Astrocyte (in vitro differentiated cells and primary cell): ENCODE results near the gene OMG. TPM values are rescaled to one million over a fixed set of nuclear protein-coding genes. Genes with fewer than 3 reads are reported as not detected.

Experiments
- DNase-seq: peaks from one replicate; pipeline ENCODE4 v3.0.0-alpha.2; 2010; ENCODE audit warnings: low read depth
- FAIRE-seq: peaks from 2 replicates; lab custom pipeline; 2011; peaks lifted over from hg19 to GRCh38; lab: Jason Lieb, UNC
- H2AFZ ChIP-seq: 2 replicates; pipeline ENCODE4 v1.6.0; 2012; ENCODE audit warnings: low read depth, low read length, inconsistent platforms
- H3K27ac ChIP-seq: 2 replicates; pipeline ENCODE4 v1.5.1; 2011; ENCODE audit warnings: low read depth, low read length, inconsistent platforms
- H3K27me3 ChIP-seq: 2 replicates; pipeline ENCODE4 v1.6.0; 2011; ENCODE audit warnings: low read length, inconsistent platforms; ENCODE audit not compliant: insufficient read depth
- H3K36me3 ChIP-seq: 2 replicates; pipeline ENCODE4 v1.5.1; 2011; ENCODE audit warnings: low read length, inconsistent platforms; ENCODE audit not compliant: insufficient read depth
- H3K4me1 ChIP-seq: 2 replicates; pipeline ENCODE4 v1.5.1; 2011; ENCODE audit warnings: low read length, inconsistent platforms; ENCODE audit not compliant: insufficient read depth
- H3K4me2 ChIP-seq: 2 replicates; pipeline ENCODE4 v1.6.0; 2012; ENCODE audit warnings: low read length, inconsistent platforms
- H3K4me3 ChIP-seq: 2 replicates; pipeline ENCODE4 v1.5.1; 2011; ENCODE audit warnings: low read depth, mild to moderate bottlenecking, low read length, inconsistent platforms; ENCODE audit not compliant: insufficient read depth
- H3K79me2 ChIP-seq: 2 replicates; pipeline ENCODE4 v1.6.0; 2012; ENCODE audit warnings: mild to moderate bottlenecking, low read length, inconsistent platforms; ENCODE audit not compliant: insufficient read depth
- H3K9ac ChIP-seq: 2 replicates; pipeline ENCODE4 v1.6.0; 2012; ENCODE audit warnings: mild to moderate bottlenecking, low read length, inconsistent platforms
- H3K9me3 ChIP-seq: 2 replicates; pipeline ENCODE4 v1.5.1; 2012; ENCODE audit warnings: low read depth, mild to moderate bottlenecking, low read length, inconsistent platforms; ENCODE audit not compliant: insufficient read depth
- H4K20me1 ChIP-seq: 2 replicates; pipeline ENCODE4 v1.6.0; 2012; ENCODE audit warnings: low read length, inconsistent platforms; ENCODE audit not compliant: insufficient read depth
- H3K27ac Mint-ChIP-seq: one replicate; pipeline ENCODE4 v1.8.0; 2021; ENCODE audit warnings: mild to moderate bottlenecking, mixed read lengths; ENCODE audit not compliant: unreplicated experiment
- H3K27me3 Mint-ChIP-seq: one replicate; pipeline ENCODE4 v1.8.0; 2021; ENCODE audit warnings: low read depth, mixed read lengths; ENCODE audit not compliant: unreplicated experiment
- H3K36me3 Mint-ChIP-seq: one replicate; pipeline ENCODE4 v1.8.0; 2021; ENCODE audit warnings: low read depth, mixed read lengths; ENCODE audit not compliant: unreplicated experiment
- H3K4me1 Mint-ChIP-seq: one replicate; pipeline ENCODE4 v1.8.0; 2021; ENCODE audit warnings: low read depth, mixed read lengths; ENCODE audit not compliant: unreplicated experiment
- H3K4me3 Mint-ChIP-seq: one replicate; pipeline ENCODE4 v1.8.0; 2021; ENCODE audit warnings: mild to moderate bottlenecking, moderate library complexity, mixed read lengths; ENCODE audit not compliant: unreplicated experiment
- H3K9me3 Mint-ChIP-seq: one replicate; pipeline ENCODE4 v1.8.0; 2021; ENCODE audit warnings: mild to moderate bottlenecking, mixed read lengths; ENCODE audit not compliant: unreplicated experiment
- CTCF ChIP-seq: IDR thresholded peaks from 2 replicates; pipeline ENCODE4 v1.5.1; 2011; ENCODE audit warnings: low read depth, mild to moderate bottlenecking, inconsistent platforms, low read length, moderate library complexity; ENCODE audit not compliant: insufficient read depth
- EZH2 ChIP-seq: IDR thresholded peaks from 2 replicates; pipeline ENCODE4 v1.6.1; 2012; ENCODE audit warnings: mild to moderate bottlenecking, low read length, inconsistent platforms; ENCODE audit not compliant: insufficient read depth
- total RNA-seq: library from RNA; stranded (reverse); gene quantifications from 2 replicates; pipeline ENCODE4 v1.2.1, GENCODE V29; 2021

Gene OMG
- total RNA-seq, 1 donor from 2014 or later: not detected

DNA sequence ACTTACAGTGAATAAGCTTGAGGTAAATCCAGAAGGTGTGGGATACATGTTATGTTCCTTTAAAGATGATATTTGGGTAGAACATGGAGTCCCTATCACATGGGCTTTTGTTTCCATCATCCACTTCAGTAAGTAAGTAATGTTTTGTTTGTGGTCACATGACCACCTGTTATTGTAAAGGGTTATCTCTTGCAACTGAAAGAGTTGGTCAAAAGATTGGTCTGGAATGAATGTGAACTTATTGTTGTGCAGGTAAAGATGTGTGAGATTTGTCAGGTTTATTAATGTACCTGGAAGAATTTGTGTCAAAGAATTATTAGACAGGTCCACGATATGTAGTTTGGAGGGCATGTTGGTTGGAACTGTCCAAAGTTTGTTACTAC, 1.6 kb downstream of the OMG start:
- Histone ChIP-seq H3K9me3 (no peaks in the 10 kb centered on the region), H3K4me3 (no peak overlapping the region), H3K27ac (no peak overlapping the region), H3K79me2 (no peaks in the 10 kb centered on the region), H2AFZ (no peak overlapping the region), H3K4me1 (no peaks in the 10 kb centered on the region), H3K36me3 (peaks cover under 1% of the 10 kb centered on the region), H3K27me3 (no peaks in the 10 kb centered on the region), H3K4me2 (no peak overlapping the region), H4K20me1 (peaks cover 10% of the 10 kb centered on the region), H3K9ac (no peak overlapping the region)
- Mint-ChIP-seq H3K4me3 (no peak overlapping the region), H3K27ac (no peak overlapping the region), H3K9me3 (no peaks in the 10 kb centered on the region), H3K4me1 (peaks cover 19% of the 10 kb centered on the region), H3K27me3 (no peaks in the 10 kb centered on the region), H3K36me3 (peaks cover 6% of the 10 kb centered on the region)
- TF ChIP-seq EZH2 (no peak), CTCF (no peak)
- no peak for FAIRE-seq
- DNase-seq: no peak

DNA sequence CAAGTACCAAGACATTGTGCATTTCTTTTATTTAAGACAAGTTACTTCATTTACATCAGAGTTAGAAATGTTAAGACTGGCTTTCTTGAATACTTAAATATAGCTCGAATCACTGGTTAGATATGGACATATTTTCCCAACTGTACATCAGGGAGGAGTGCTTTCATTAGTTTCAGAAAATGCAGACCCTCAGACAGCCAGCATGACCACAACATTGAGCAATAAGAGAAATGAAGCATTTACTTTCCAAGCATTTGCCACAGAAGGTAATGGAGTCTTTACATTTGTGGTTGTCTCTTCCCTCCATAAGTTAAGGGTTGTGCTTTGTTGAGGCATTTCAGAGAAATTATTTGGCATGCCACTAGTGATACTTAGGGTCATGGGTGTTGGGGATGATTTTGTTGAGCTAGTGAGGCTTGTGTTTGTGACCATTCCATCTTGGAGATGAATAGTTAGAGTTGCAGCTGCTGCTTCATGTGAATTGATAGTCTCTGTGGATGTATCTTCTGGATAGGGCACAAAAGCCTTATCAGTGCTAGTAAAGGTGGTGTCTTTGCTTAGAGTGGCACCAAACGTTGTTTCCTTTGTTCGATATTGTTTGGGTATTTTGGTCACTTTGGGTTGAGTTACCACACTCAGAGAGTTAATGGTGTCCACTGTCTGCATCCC, 2.1 kb downstream of the OMG start:
- H3K27me3 ChIP-seq: no peaks in the 10 kb centered on the region
- Mint-ChIP-seq H3K4me1 (peaks cover 19% of the 10 kb centered on the region), H3K27ac (no peak overlapping the region), H3K36me3 (peaks cover 6% of the 10 kb centered on the region), H3K27me3 (no peaks in the 10 kb centered on the region), H3K4me3 (no peak overlapping the region), H3K9me3 (no peaks in the 10 kb centered on the region)
- FAIRE-seq (no peak), DNase-seq (peak; percentile 41)
- no peak overlapping the region for H3K4me3 ChIP-seq
- H3K9ac ChIP-seq: no peak overlapping the region
- H3K4me2 ChIP-seq: no peak overlapping the region
- peaks cover 10% of the 10 kb centered on the region for H4K20me1 ChIP-seq
- H3K9me3 ChIP-seq: no peaks in the 10 kb centered on the region
- no peaks in the 10 kb centered on the region for H3K79me2 ChIP-seq
- TF ChIP-seq EZH2: no peak
- no peak for TF ChIP-seq CTCF
- no peak overlapping the region for H3K27ac ChIP-seq
- H3K4me1 ChIP-seq: no peaks in the 10 kb centered on the region
- peaks cover 3% of the 10 kb centered on the region for H3K36me3 ChIP-seq
- no peak overlapping the region for H2AFZ ChIP-seq

DNA sequence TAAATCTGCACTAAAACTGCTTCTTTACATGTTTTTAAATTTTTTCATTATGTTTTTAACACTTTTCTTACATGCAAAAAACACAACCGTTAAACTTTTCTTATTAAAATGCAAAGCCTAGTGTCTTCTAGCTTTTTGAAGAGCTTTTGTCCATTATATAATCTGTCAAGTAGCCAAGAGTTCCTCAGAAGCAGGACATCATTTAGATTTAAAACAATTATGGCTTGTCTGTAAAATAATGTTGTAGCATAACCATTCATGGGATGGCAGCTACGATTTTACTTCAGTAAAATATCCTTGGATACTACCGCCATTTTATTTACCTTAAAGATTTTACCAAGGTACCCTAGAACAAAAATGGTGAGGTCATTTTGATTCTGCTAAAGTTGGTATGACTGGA, 2.8 kb downstream of the OMG start:
- no peak overlapping the region for H3K27ac Mint-ChIP-seq
- no peak overlapping the region for H3K9ac ChIP-seq
- peaks cover 3% of the 10 kb centered on the region for H3K36me3 ChIP-seq
- H3K4me1 Mint-ChIP-seq: peaks cover 15% of the 10 kb centered on the region
- TF ChIP-seq EZH2 (no peak), CTCF (no peak)
- peaks cover 10% of the 10 kb centered on the region for H4K20me1 ChIP-seq
- no peak overlapping the region for H2AFZ ChIP-seq
- DNase-seq (no peak), FAIRE-seq (no peak)
- no peaks in the 10 kb centered on the region for H3K79me2 ChIP-seq
- no peak overlapping the region for H3K4me3 Mint-ChIP-seq
- H3K9me3 ChIP-seq: no peaks in the 10 kb centered on the region
- H3K36me3 Mint-ChIP-seq: peaks cover 6% of the 10 kb centered on the region
- no peak overlapping the region for H3K4me2 ChIP-seq
- no peaks in the 10 kb centered on the region for H3K27me3 ChIP-seq
- H3K27me3 Mint-ChIP-seq: no peaks in the 10 kb centered on the region
- no peak overlapping the region for H3K4me3 ChIP-seq
- no peaks in the 10 kb centered on the region for H3K4me1 ChIP-seq
- no peak overlapping the region for H3K27ac ChIP-seq
- no peaks in the 10 kb centered on the region for H3K9me3 Mint-ChIP-seq
